Esophagus muscularis mucosa (tissue), 3 donors: ENCODE results near the gene ASIC2.

Experiments
- POLR2AphosphoS5 ChIP-seq, 2 donors: sonication (generic); formaldehyde crosslinking; IDR thresholded peaks; one replicate each; pipeline ENCODE4 v1.6.1; 2017; ENCODE audit warnings: antibody characterized with exemption in 2 of 2
- TF ChIP-seq, protein P1 (sequence below), 3 experiments: fragments of 200-600 bp in 2 of 3; fragments of 450-650 bp in 1 of 3; sonication (generic) in 2 of 3; IDR thresholded peaks; one replicate each; pipeline ENCODE4 v1.5.1; 2017 to 2019; ENCODE audit warnings: antibody characterized with exemption in 3 of 3, mild to moderate bottlenecking in 2 of 3, moderate library complexity in 1 of 3

GRCh38 chr17:33124871-33125551 is 168.1 kb downstream of the ASIC2 start:
- TF ChIP-seq POLR2AphosphoS5 (IDR thresholded peaks at IDR 0.05), result no peak
- TF ChIP-seq, protein P1, sequence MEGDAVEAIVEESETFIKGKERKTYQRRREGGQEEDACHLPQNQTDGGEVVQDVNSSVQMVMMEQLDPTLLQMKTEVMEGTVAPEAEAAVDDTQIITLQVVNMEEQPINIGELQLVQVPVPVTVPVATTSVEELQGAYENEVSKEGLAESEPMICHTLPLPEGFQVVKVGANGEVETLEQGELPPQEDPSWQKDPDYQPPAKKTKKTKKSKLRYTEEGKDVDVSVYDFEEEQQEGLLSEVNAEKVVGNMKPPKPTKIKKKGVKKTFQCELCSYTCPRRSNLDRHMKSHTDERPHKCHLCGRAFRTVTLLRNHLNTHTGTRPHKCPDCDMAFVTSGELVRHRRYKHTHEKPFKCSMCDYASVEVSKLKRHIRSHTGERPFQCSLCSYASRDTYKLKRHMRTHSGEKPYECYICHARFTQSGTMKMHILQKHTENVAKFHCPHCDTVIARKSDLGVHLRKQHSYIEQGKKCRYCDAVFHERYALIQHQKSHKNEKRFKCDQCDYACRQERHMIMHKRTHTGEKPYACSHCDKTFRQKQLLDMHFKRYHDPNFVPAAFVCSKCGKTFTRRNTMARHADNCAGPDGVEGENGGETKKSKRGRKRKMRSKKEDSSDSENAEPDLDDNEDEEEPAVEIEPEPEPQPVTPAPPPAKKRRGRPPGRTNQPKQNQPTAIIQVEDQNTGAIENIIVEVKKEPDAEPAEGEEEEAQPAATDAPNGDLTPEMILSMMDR (IDR thresholded peaks at IDR 0.05), result no peak
